GM12874 (cell line): Measurements from ENCODE around the gene SNX3.

Source experiments
- CTCF ChIP-seq: IDR thresholded peaks from 2 replicates; pipeline ENCODE4 v1.5.1; 2011; ENCODE audit warnings: low read depth, mild to moderate bottlenecking, control low read depth, low read length, moderate library complexity; ENCODE audit not compliant: insufficient read depth

SNX3 gene

GRCh38 chr6:108210556-108210955, 50.3 kb downstream of the SNX3 start:
- no peak for TF ChIP-seq CTCF

- TF ChIP-seq CTCF: no peak
These were observed 51.1 kb downstream of the SNX3 start for GRCh38 chr6:108209738-108210137.

- no peak for TF ChIP-seq CTCF
These were observed 53.8 kb downstream of the SNX3 start for GRCh38 chr6:108207013-108207412.

DNA sequence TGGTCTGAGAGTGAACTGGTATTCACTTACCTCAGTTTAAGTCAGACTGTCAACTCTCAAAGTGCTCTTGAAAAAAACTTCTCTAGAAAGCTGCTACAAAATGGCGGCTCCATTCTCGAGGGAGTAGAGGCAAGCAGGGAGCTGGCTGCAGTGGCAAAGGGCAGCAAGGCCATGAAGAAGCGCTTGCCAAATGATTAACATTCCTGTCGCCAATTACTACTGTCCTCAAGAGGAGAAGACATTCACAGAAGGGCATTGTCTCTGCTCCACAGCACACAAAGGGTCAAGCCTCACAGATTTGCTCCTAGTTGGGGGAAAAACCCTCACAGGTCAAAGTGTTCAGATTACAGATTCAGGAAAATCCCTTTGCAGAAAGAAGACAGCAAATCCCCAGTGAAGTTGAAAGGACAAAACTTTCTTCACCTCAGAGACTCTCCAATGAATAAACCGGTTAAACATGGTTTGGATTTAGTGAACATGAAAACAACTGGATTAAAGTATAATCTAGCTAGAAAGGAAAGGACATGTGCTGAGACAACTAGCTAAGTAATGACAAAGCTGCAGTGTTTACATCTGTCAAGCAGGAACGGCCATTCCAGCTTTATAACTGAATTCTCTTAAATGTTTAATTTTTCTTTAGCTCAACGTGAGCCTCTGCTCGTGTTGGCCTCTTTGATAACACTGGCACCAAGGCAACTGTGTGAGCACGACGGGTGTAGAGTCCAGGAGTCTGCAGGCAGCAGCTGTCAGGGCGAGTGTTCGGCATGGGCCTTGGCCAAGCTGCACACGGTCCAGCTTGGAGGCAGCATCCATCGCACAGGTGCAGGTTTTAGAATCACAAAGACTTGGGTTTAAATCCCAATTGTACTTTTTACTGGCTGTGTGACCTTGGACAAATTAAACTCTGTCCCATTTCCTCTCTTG, 57.4 kb downstream of the SNX3 start:
- TF ChIP-seq CTCF: no peak

- TF ChIP-seq CTCF: no peak
These were observed 60.2 kb downstream of the SNX3 start for GRCh38 chr6:108200631-108201030.

- TF ChIP-seq CTCF: no peak
These were observed 60.7 kb downstream of the SNX3 start for GRCh38 chr6:108200186-108200585.

GRCh38 chr6:108198761-108199498, 61.9 kb downstream of the SNX3 start:
- TF ChIP-seq CTCF: no peak
